HepG2 (cell line): ENCODE results near the gene COBLL1. TPM values are rescaled to one million over a fixed set of nuclear protein-coding genes. Genes with fewer than 3 reads are reported as not detected.
A peak's percentile ranks its signal among the peaks of the same experiment; 100 is the strongest.

Source experiments
- CREM ChIP-seq, 2 experiments: sonication (generic) in 1 of 2; formaldehyde crosslinking in 1 of 2; IDR thresholded peaks; 2 replicates each; pipeline versions ENCODE4 v1.4.0 to v1.6.1; 2016 to 2020; ENCODE audit warnings: antibody characterized with exemption in 1 of 2, mild to moderate bottlenecking in 1 of 2, missing genetic modification reagents in 1 of 2
- FLYWCH1 ChIP-seq: sonication (generic); formaldehyde crosslinking; IDR thresholded peaks from 2 replicates; pipeline ENCODE4 v1.8.1; 2023; ENCODE audit warnings: mild to moderate bottlenecking, missing genetic modification reagents
- FOSL1 ChIP-seq: sonication (generic); formaldehyde crosslinking; IDR thresholded peaks from 2 replicates; pipeline ENCODE4 v1.9.0; 2021; ENCODE audit warnings: missing genetic modification reagents, borderline replicate concordance
- KDM6A ChIP-seq: IDR thresholded peaks from 2 replicates; pipeline ENCODE4 v1.6.1; 2016; ENCODE audit warnings: low read depth
- KLF9 ChIP-seq: IDR thresholded peaks from 2 replicates; pipeline ENCODE4 v1.6.1; 2016; ENCODE audit warnings: low read depth
- NFATC3 ChIP-seq: sonication (generic); formaldehyde crosslinking; IDR thresholded peaks from 2 replicates; pipeline ENCODE4 v1.5.1; 2020; ENCODE audit warnings: mild to moderate bottlenecking, missing genetic modification reagents
- NFE2L1 ChIP-seq: sonication (generic); formaldehyde crosslinking; IDR thresholded peaks from 2 replicates; pipeline ENCODE4 v1.4.0; 2020; ENCODE audit warnings: missing genetic modification reagents, mild to moderate bottlenecking, borderline replicate concordance
- NFIC ChIP-seq: IDR thresholded peaks from 2 replicates; pipeline ENCODE4 v1.6.1; 2012; ENCODE audit warnings: mild to moderate bottlenecking, low read length, inconsistent platforms
- NRL ChIP-seq: sonication (generic); formaldehyde crosslinking; IDR thresholded peaks from 2 replicates; pipeline ENCODE4 v1.5.0; 2020; ENCODE audit warnings: missing genetic modification reagents, mild to moderate bottlenecking, moderate library complexity, borderline replicate concordance
- POLR2A ChIP-seq, 2 experiments: IDR thresholded peaks; 2 replicates each; pipeline ENCODE4 v1.6.1; 2011; ENCODE audit warnings: low read depth in 2 of 2, low read length in 2 of 2, mild to moderate bottlenecking in 1 of 2, moderate library complexity in 1 of 2; ENCODE audit not compliant: insufficient read depth in 1 of 2
- SOX13 ChIP-seq, 3 experiments: fragments of 450-650 bp in 1 of 3; sonication (generic) in 1 of 3; formaldehyde crosslinking in 1 of 3; IDR thresholded peaks in 2 of 3; conservative IDR thresholded peaks in 1 of 3; 2 replicates each; pipeline versions ENCODE4 v1.5.0 to v1.6.1; 2016 to 2020; ENCODE audit warnings: antibody characterized with exemption in 1 of 3, mild to moderate bottlenecking in 1 of 3, missing compliant biosample characterization in 1 of 3, missing genetic modification reagents in 1 of 3, moderate library complexity in 1 of 3
- SYNCRIP ChIP-seq: fragments of 200-400 bp; formaldehyde crosslinking; IDR thresholded peaks from 2 replicates; pipeline ENCODE4 v1.6.1; 2018; ENCODE audit warnings: mild to moderate bottlenecking, low read depth, low read length; ENCODE audit not compliant: insufficient read depth
- ZBTB42 ChIP-seq: sonication (generic); formaldehyde crosslinking; IDR thresholded peaks from 2 replicates; pipeline ENCODE4 v1.5.0; 2020; ENCODE audit warnings: mild to moderate bottlenecking, missing genetic modification reagents
- ZKSCAN8 ChIP-seq: IDR thresholded peaks from 2 replicates; pipeline ENCODE4 v1.6.1; 2016; ENCODE audit warnings: borderline replicate concordance, missing genetic modification reagents, missing compliant biosample characterization
- ZSCAN9 ChIP-seq: IDR thresholded peaks from 2 replicates; pipeline ENCODE4 v1.6.1; 2016; ENCODE audit warnings: borderline replicate concordance
- polyA plus RNA-seq, 8 experiments: library from polyadenylated mRNA; depleted of rRNA in 3 of 8; stranded (reverse) in 7 of 8; unstranded in 1 of 8; fragments of >200 nt; fragmentation: Illumina TruSeq in 4 of 8; extraction: Trizol in 4 of 8; gene quantifications; 2 replicates each; pipeline versions ENCODE4 v1.2.1 to v1.2.3, GENCODE V29; 2011 to 2016; ENCODE audit warnings: low read depth in 4 of 8, missing spikeins in 1 of 8, mixed read lengths in 1 of 8; ENCODE audit not compliant: insufficient read depth in 1 of 8
- total RNA-seq, 5 experiments: library from RNA; depleted of rRNA; stranded (reverse); fragments of >200 nt; fragmentation: Illumina TruSeq; extraction: Trizol; gene quantifications; 2 replicates each; pipeline ENCODE4 v1.2.3, GENCODE V29; 2016; ENCODE audit warnings: low read depth in 1 of 5
- TF ChIP-seq, protein P1 (sequence below): IDR thresholded peaks from 2 replicates; pipeline ENCODE4 v1.4.0; 2020; ENCODE audit warnings: mild to moderate bottlenecking, missing genetic modification reagents
- TF ChIP-seq, protein P2 (sequence below): sonication (generic); formaldehyde crosslinking; IDR thresholded peaks from 2 replicates; pipeline ENCODE4 v1.4.0; 2020; ENCODE audit warnings: mild to moderate bottlenecking, missing genetic modification reagents

Gene COBLL1
- total and polyA plus RNA-seq, 2 of the 13 experiments (the other 11 are each of a cell fraction or from before 2014, with no cell fraction given), result 32.6 to 86.8 TPM

DNA sequence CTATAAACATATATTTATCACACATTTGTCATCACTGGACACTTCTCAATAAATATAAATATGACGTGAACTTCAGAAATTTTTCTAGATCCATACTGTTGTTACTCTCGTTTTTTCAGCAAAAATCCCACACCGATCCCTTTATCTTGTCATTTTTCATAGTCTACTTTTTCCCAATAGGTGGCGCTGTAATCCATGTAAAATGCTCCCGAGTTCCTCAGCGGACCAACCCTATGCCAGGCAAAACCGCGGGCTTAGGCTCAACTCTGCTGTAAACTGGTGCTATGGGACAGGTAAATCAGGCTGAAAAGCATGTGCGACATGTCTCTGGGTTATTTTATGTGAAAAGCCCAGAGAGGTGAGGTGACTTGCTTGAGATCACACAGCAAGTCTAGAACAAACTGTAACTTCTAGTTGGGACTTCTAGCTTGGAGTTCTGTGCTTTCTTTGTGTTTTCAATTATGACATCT is 104.0 kb downstream of the COBLL1 start (continued):
- TF ChIP-seq ZKSCAN8 (CRISPR knock-in tag), result peak; percentile 52; the same call in 1 of the 2 replicates
- TF ChIP-seq, protein P1, sequence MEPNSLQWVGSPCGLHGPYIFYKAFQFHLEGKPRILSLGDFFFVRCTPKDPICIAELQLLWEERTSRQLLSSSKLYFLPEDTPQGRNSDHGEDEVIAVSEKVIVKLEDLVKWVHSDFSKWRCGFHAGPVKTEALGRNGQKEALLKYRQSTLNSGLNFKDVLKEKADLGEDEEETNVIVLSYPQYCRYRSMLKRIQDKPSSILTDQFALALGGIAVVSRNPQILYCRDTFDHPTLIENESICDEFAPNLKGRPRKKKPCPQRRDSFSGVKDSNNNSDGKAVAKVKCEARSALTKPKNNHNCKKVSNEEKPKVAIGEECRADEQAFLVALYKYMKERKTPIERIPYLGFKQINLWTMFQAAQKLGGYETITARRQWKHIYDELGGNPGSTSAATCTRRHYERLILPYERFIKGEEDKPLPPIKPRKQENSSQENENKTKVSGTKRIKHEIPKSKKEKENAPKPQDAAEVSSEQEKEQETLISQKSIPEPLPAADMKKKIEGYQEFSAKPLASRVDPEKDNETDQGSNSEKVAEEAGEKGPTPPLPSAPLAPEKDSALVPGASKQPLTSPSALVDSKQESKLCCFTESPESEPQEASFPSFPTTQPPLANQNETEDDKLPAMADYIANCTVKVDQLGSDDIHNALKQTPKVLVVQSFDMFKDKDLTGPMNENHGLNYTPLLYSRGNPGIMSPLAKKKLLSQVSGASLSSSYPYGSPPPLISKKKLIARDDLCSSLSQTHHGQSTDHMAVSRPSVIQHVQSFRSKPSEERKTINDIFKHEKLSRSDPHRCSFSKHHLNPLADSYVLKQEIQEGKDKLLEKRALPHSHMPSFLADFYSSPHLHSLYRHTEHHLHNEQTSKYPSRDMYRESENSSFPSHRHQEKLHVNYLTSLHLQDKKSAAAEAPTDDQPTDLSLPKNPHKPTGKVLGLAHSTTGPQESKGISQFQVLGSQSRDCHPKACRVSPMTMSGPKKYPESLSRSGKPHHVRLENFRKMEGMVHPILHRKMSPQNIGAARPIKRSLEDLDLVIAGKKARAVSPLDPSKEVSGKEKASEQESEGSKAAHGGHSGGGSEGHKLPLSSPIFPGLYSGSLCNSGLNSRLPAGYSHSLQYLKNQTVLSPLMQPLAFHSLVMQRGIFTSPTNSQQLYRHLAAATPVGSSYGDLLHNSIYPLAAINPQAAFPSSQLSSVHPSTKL (CRISPR knock-in tag), result peak; percentile 72
- TF ChIP-seq FOSL1 (CRISPR knock-in tag), result no peak
- peak; percentile 51; the same call in 1 of the 2 replicates for TF ChIP-seq KLF9
- no peak for TF ChIP-seq NFIC
- TF ChIP-seq NFE2L1 (CRISPR knock-in tag), result no peak
- no peak for TF ChIP-seq CREM (IDR thresholded peaks at IDR 0.05)
- no peak for TF ChIP-seq CREM (CRISPR knock-in tag; IDR thresholded peaks at IDR 0.05)
- no peak for TF ChIP-seq NFATC3 (CRISPR knock-in tag)
- peak; percentile 38; the same call in 1 of the 2 replicates for TF ChIP-seq ZSCAN9 (CRISPR knock-in tag)
- no peak for TF ChIP-seq KDM6A (CRISPR knock-in tag)
- no peak for TF ChIP-seq NRL
- TF ChIP-seq SOX13 (IDR thresholded peaks at IDR 0.05), result no peak
- peak; percentile 31 to 59; a peak in 1 of 4 replicates for TF ChIP-seq SOX13 (CRISPR knock-in tag; conservative IDR thresholded peaks at IDR 0.05 in 1 of 2, IDR thresholded peaks at IDR 0.05 in 1 of 2)
- TF ChIP-seq FLYWCH1 (CRISPR knock-in tag), result no peak
- no peak for TF ChIP-seq POLR2A (IDR thresholded peaks at IDR 0.05; ENCODE audit: insufficient read depth in 1 of 2, low read depth in 2 of 2, low read length in 2 of 2)
- TF ChIP-seq, protein P2, sequence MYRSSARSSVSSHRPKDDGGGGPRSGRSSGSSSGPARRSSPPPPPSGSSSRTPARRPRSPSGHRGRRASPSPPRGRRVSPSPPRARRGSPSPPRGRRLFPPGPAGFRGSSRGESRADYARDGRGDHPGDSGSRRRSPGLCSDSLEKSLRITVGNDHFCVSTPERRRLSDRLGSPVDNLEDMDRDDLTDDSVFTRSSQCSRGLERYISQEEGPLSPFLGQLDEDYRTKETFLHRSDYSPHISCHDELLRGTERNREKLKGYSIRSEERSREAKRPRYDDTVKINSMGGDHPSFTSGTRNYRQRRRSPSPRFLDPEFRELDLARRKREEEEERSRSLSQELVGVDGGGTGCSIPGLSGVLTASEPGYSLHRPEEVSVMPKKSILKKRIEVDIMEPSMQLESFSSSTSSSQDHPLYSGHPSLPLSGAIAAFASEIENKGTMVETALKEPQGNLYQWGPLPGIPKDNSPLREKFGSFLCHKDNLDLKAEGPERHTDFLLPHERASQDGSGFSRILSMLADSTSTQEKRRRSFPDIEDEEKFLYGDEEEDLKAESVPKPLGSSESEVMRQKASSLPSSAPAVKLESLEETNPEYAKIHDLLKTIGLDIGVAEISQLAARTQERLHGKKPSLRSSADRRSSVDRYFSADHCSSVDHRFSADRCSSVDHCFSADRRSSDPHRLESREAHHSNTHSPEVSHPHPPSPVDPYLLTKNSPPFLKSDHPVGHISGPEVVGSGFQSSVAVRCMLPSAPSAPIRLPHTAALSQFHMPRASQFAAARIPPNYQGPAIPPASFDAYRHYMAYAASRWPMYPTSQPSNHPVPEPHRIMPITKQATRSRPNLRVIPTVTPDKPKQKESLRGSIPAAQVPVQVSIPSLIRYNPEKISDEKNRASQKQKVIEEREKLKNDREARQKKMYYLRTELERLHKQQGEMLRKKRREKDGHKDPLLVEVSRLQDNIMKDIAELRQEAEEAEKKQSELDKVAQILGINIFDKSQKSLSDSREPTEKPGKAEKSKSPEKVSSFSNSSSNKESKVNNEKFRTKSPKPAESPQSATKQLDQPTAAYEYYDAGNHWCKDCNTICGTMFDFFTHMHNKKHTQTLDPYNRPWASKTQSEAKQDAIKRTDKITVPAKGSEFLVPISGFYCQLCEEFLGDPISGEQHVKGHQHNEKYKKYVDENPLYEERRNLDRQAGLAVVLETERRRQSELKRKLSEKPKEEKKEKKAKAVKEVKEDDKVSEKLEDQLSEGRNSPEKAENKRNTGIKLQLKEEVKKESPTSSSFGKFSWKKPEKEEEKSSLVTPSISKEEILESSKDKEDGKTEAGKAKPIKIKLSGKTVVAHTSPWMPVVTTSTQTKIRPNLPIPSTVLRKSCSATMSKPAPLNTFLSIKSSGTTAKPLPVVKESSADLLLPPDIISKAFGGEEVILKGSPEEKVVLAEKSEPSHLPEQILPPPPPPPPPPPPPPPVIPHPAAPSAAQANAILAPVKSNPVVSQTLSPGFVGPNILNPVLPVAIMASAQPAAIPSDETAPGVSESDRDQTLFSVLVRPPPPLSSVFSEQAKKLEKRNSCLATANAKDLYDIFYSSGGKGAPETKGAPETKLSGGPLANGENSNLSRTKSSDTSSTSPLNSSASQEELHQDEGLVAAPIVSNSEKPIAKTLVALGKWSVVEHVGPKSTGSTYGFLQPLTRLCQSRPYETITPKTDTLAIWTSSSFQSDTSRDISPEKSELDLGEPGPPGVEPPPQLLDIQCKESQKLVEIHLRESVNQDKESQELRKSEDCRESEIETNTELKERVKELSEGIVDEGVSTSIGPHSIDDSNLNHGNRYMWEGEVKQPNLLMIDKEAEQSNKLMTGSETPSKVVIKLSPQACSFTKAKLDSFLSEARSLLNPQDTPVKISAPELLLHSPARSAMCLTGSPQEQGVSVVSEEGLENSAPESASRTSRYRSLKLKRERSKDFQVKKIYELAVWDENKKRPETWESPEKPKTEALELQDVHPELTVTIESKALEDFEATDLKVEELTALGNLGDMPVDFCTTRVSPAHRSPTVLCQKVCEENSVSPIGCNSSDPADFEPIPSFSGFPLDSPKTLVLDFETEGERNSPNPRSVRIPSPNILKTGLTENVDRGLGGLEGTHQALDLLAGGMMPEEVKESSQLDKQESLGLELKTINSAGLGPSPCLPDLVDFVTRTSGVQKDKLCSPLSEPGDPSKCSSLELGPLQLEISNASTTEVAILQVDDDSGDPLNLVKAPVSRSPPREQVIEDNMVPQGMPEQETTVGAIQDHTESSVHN, result no peak
- no peak for TF ChIP-seq ZBTB42
- TF ChIP-seq SYNCRIP, result no peak
